DND-41 (cell line): ENCODE data around the gene SUPT3H.
"Not testable (repeated sequence)": the region's sequence is repeated elsewhere in the genome, so short reads cannot be mapped to it uniquely, and the experiment has no call there.

Experiments
- EZH2 ChIP-seq: IDR thresholded peaks from 3 replicates; pipeline ENCODE4 v1.6.1; 2012; ENCODE audit warnings: borderline replicate concordance, low read depth, mild to moderate bottlenecking, moderate library complexity, low read length, inconsistent platforms; ENCODE audit not compliant: severe bottlenecking
- TF ChIP-seq, protein P1 (sequence below): IDR thresholded peaks from 2 replicates; pipeline ENCODE4 v1.5.1; 2012; ENCODE audit warnings: borderline replicate concordance, low read length, moderate library complexity, mild to moderate bottlenecking; ENCODE audit not compliant: poor library complexity, severe bottlenecking; ENCODE audit errors: extremely low read depth

DNA sequence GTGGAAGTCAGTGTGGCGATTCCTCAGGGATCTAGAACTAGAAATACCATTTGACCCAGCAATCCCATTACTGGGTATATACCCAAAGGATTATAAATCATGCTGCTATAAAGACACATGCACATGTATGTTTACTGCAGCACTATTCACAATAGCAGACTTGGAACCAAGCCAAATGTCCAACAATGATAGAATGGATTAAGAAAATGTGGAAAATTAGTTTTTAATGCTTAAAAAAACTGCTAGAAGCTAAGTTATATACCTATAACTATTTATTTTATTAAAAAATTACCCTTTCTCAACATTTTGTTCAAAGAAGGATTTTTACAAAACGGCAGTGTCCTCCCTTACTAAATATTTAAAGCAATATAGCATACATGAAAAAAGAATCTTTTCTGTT lies 335.1 kb downstream of the SUPT3H start:
- TF ChIP-seq, protein P1, sequence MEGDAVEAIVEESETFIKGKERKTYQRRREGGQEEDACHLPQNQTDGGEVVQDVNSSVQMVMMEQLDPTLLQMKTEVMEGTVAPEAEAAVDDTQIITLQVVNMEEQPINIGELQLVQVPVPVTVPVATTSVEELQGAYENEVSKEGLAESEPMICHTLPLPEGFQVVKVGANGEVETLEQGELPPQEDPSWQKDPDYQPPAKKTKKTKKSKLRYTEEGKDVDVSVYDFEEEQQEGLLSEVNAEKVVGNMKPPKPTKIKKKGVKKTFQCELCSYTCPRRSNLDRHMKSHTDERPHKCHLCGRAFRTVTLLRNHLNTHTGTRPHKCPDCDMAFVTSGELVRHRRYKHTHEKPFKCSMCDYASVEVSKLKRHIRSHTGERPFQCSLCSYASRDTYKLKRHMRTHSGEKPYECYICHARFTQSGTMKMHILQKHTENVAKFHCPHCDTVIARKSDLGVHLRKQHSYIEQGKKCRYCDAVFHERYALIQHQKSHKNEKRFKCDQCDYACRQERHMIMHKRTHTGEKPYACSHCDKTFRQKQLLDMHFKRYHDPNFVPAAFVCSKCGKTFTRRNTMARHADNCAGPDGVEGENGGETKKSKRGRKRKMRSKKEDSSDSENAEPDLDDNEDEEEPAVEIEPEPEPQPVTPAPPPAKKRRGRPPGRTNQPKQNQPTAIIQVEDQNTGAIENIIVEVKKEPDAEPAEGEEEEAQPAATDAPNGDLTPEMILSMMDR = not testable (repeated sequence)
- not testable (repeated sequence) for TF ChIP-seq EZH2
